A549 (cell line): Measurements from ENCODE around the gene JAKMIP1.

ENCODE experiments used
- BHLHE40 ChIP-seq: IDR thresholded peaks from 2 replicates; pipeline ENCODE4 v1.6.1; 2012; ENCODE audit warnings: low read depth, low read length, inconsistent platforms
- CTCF ChIP-seq: fragments of >200 bp; sonication (Bioruptor Twin); formaldehyde crosslinking; IDR thresholded peaks from 3 replicates; pipeline ENCODE4 v1.5.1; 2016
- FOSL2 ChIP-seq, 2 experiments: fragments of 450-650 bp in 1 of 2; fragments of >200 bp in 1 of 2; sonication (Bioruptor Twin) in 1 of 2; formaldehyde crosslinking; IDR thresholded peaks; 2 replicates each; pipeline versions ENCODE4 v1.5.0 to v1.6.1; 2016 to 2020; ENCODE audit warnings: mild to moderate bottlenecking in 1 of 2, moderate library complexity in 1 of 2
- PHF8 ChIP-seq: fragments of 200-600 bp; sonication (generic); IDR thresholded peaks from 2 replicates; pipeline ENCODE4 v1.6.1; 2016; ENCODE audit warnings: low read depth, mild to moderate bottlenecking, antibody characterized with exemption, moderate library complexity, borderline replicate concordance
- RFX5 ChIP-seq: fragments of 450-650 bp; IDR thresholded peaks from 2 replicates; pipeline ENCODE4 v1.7.1; 2014; ENCODE audit warnings: antibody characterized with exemption, mild to moderate bottlenecking, moderate library complexity

DNA sequence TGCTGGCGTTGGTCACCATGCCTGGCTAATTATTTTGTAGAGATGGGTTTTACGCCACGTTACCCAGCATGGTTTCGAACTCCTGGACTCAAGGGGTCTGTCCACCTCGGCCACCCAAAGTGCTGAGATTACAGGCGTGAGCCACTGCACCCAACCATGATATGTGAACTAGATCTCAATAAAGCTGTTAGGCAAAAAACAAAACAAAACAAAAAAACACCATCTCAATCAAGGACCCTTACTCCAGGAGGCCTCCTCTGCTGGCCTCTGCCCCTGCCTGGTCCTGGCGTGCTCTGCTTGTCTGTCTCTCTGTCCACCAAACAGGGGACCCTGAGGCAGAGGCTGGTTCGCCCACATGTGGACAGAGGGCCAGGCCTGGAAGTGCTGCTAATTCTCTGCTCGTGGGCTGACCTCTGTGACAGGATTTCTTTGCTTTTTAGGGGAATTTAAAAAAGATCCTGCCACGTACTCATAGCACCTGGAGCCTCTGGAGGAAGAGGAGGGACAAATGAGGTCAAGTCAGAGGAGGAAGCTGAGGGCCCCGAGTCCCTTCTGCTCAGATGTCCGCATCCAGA is 36.6 kb upstream of the JAKMIP1 start:
- TF ChIP-seq FOSL2 (IDR thresholded peaks at IDR 0.05) (no peak), FOSL2 (CRISPR knock-in tag; IDR thresholded peaks at IDR 0.05) (no peak), BHLHE40 (no peak), RFX5 (no peak), PHF8 (no peak), CTCF (no peak)
